ENCODE measurements around the gene TAC3. TPM values are rescaled to one million over a fixed set of nuclear protein-coding genes. Genes with fewer than 3 reads are reported as not detected.
"Not testable (repeated sequence)": the region's sequence is repeated elsewhere in the genome, so short reads cannot be mapped to it uniquely, and the experiment has no call there.

The TAC3 gene
- total RNA-seq, 1 donor from 2014 or later, result not detected

- no peak for DNase-seq
Observed at GRCh38 chr12:56980941-56981530, 35.3 kb downstream of the TAC3 start.

GRCh38 chr12:56980268-56980667, 36.1 kb downstream of the TAC3 start:
- no peak for DNase-seq

GRCh38 chr12:56979628-56980027, 36.7 kb downstream of the TAC3 start:
- no peak for DNase-seq

- DNase-seq, result no peak
Observed at GRCh38 chr12:56978397-56979138, 37.8 kb downstream of the TAC3 start.

GRCh38 chr12:56977361-56977760, 39.0 kb downstream of the TAC3 start:
- DNase-seq, result not testable (repeated sequence)

GRCh38 chr12:56974224-56974623, 42.1 kb downstream of the TAC3 start:
- DNase-seq, result not testable (repeated sequence)

GRCh38 chr12:56968910-56969309, 47.4 kb downstream of the TAC3 start:
- DNase-seq, result not testable (repeated sequence)

- DNase-seq, result not testable (repeated sequence)
Observed at GRCh38 chr12:56965997-56966642, 50.2 kb downstream of the TAC3 start.

- DNase-seq, result not testable (repeated sequence)
Observed at GRCh38 chr12:56965124-56965523, 51.2 kb downstream of the TAC3 start.

- not testable (repeated sequence) for DNase-seq
Observed at GRCh38 chr12:56963557-56963956, 52.8 kb downstream of the TAC3 start.

GRCh38 chr12:56962247-56962646, 54.1 kb downstream of the TAC3 start:
- DNase-seq, result not testable (repeated sequence)

Other genes with a start within 250 kb of the TAC3 start
- gene SDR9C7, start 82.1 kb downstream of the TAC3 start, total RNA-seq, result not detected in 2 replicates
- 0.17 TPM in 1 of 2 replicates, not detected in the other for gene RDH16, start 58.9 kb downstream of the TAC3 start, total RNA-seq
- gene ZBTB39, start 10.0 kb downstream of the TAC3 start, total RNA-seq, result 11.1 and 11.2 TPM in 2 replicates
- not detected in 2 replicates for gene MYO1A, start 33.6 kb upstream of the TAC3 start, total RNA-seq
- 7.8 and 10.7 TPM in 2 replicates for gene NEMP1, start 62.3 kb upstream of the TAC3 start, total RNA-seq
- 9.6 and 26.9 TPM in 2 replicates for gene NAB2, start 72.6 kb upstream of the TAC3 start, total RNA-seq
- gene STAT6, start 94.8 kb upstream of the TAC3 start, total RNA-seq, result 39.6 and 40.5 TPM in 2 replicates
- 1.7 and 3.2 TPM in 2 replicates for gene LRP1, start 112.0 kb upstream of the TAC3 start, total RNA-seq
- not detected in 2 replicates for gene LRP1-AS, start 131.1 kb upstream of the TAC3 start, total RNA-seq
- 0.51 TPM in 1 of 2 replicates, not detected in the other for gene NXPH4, start 200.3 kb upstream of the TAC3 start, total RNA-seq
- 140 and 291 TPM in 2 replicates for gene SHMT2, start 213.2 kb upstream of the TAC3 start, total RNA-seq
- 0.65 TPM in 1 of 2 replicates, not detected in the other for gene STAC3, start 234.7 kb upstream of the TAC3 start, total RNA-seq